HAP-1 (cell line): ENCODE measurements around the gene SLC2A11.
A peak's percentile ranks its signal among the peaks of the same experiment; 100 is the strongest.

Experiments used
- DNase-seq, 2 experiments: peaks; one replicate each; pipeline ENCODE4 v3.0.0-alpha.2; 2016 to 2020; ENCODE audit warnings: low spot score in 2 of 2
- H3K27me3 ChIP-seq: fragments of 250-450 bp; sonication (Bioruptor Pico); 2 replicates; pipeline ENCODE4 v1.5.1; 2020; ENCODE audit warnings: low read depth, mild to moderate bottlenecking, moderate library complexity
- H3K36me3 ChIP-seq: fragments of 250-450 bp; sonication (Bioruptor Pico); replicated peaks from 2 replicates; pipeline ENCODE4 v1.5.1; 2020; ENCODE audit warnings: mild to moderate bottlenecking
- H3K4me1 ChIP-seq: fragments of 250-450 bp; sonication (Bioruptor Pico); 2 replicates; pipeline ENCODE4 v1.5.1; 2020; ENCODE audit warnings: mild to moderate bottlenecking
- H3K4me3 ChIP-seq: fragments of 250-450 bp; sonication (Bioruptor Pico); 2 replicates; pipeline ENCODE4 v1.5.1; 2020; ENCODE audit warnings: mild to moderate bottlenecking, moderate library complexity
- H3K9me3 ChIP-seq: fragments of 250-450 bp; sonication (Bioruptor Pico); 2 replicates; pipeline ENCODE4 v1.5.1; 2020; ENCODE audit warnings: mild to moderate bottlenecking, moderate library complexity
- in situ Hi-C: fragments of 300-500 bp; cut with MboI; formaldehyde crosslinking; loops from 3 replicates; pipeline ENCODE4 v1.14.3; 2020; ENCODE audit warnings: low sequenced_read_pairs, inconsistent platforms, mixed read lengths

SLC2A11 gene

GRCh38 chr22:23857606-23858483, at the start of gene SLC2A11:
TSS of gene SLC2A11 (plus strand) at chr22:23857875. CDS start at chr22:23858000, 125 bp downstream.
- Histone ChIP-seq H3K9me3 (no peaks in the 10 kb centered on the region), H3K4me1 (peaks cover 11% of the 10 kb centered on the region), H3K27me3 (no peaks in the 10 kb centered on the region), H3K4me3 (peak within 1 kb of the TSS; percentile 49), H3K36me3 (no peaks in the 10 kb centered on the region)
- in situ Hi-C loops = no loop called here
- peak; percentile 98 for DNase-seq

- no peak for DNase-seq
- Histone ChIP-seq H3K4me3 (no peak overlapping the region), H3K27me3 (no peaks in the 10 kb centered on the region), H3K9me3 (no peaks in the 10 kb centered on the region), H3K4me1 (no peaks in the 10 kb centered on the region), H3K36me3 (peaks cover 15% of the 10 kb centered on the region)
- in situ Hi-C loops = no loop called here
Measured at GRCh38 chr22:23812378-23812777, 45.3 kb upstream of the SLC2A11 start.

GRCh38 chr22:23815541-23816155, 42.0 kb upstream of the SLC2A11 start:
- H3K9me3 ChIP-seq = no peaks in the 10 kb centered on the region
- in situ Hi-C loops = no loop called here
- no peaks in the 10 kb centered on the region for H3K27me3 ChIP-seq
- H3K36me3 ChIP-seq = peaks cover 32% of the 10 kb centered on the region
- no peak for DNase-seq
- H3K4me3 ChIP-seq = no peak overlapping the region
- no peaks in the 10 kb centered on the region for H3K4me1 ChIP-seq

- no peak overlapping the region for H3K4me3 ChIP-seq
Measured at GRCh38 chr22:23816156-23816976, 41.3 kb upstream of the SLC2A11 start.

GRCh38 chr22:23817146-23817545, 40.5 kb upstream of the SLC2A11 start:
- H3K36me3 ChIP-seq = peaks cover 33% of the 10 kb centered on the region
- no peak overlapping the region for H3K4me3 ChIP-seq
- DNase-seq = no peak
- no peaks in the 10 kb centered on the region for H3K27me3 ChIP-seq
- in situ Hi-C loops = no loop called here
- H3K4me1 ChIP-seq = no peaks in the 10 kb centered on the region
- H3K9me3 ChIP-seq = no peaks in the 10 kb centered on the region

More at GRCh38 chr22:23816156-23816976, 41.3 kb upstream of the SLC2A11 start:
- in situ Hi-C loops = no loop called here
- H3K9me3 ChIP-seq = no peaks in the 10 kb centered on the region
- no peaks in the 10 kb centered on the region for H3K27me3 ChIP-seq
- no peaks in the 10 kb centered on the region for H3K4me1 ChIP-seq
- H3K36me3 ChIP-seq = peaks cover 33% of the 10 kb centered on the region
- DNase-seq = no peak

- no peaks in the 10 kb centered on the region for H3K9me3 ChIP-seq
- no peak for DNase-seq
- in situ Hi-C loops = no loop called here
- no peaks in the 10 kb centered on the region for H3K27me3 ChIP-seq
- H3K36me3 ChIP-seq = peaks cover 42% of the 10 kb centered on the region
- no peaks in the 10 kb centered on the region for H3K4me1 ChIP-seq
- no peak overlapping the region for H3K4me3 ChIP-seq
Measured at GRCh38 chr22:23818541-23818940, 39.1 kb upstream of the SLC2A11 start.

- in situ Hi-C loops = no loop called here
- H3K4me1 ChIP-seq = no peaks in the 10 kb centered on the region
- peak in 1 of 2 experiments; percentile 2 for DNase-seq
- H3K27me3 ChIP-seq = no peaks in the 10 kb centered on the region
- H3K36me3 ChIP-seq = peaks cover 64% of the 10 kb centered on the region
- H3K9me3 ChIP-seq = no peaks in the 10 kb centered on the region
- no peak overlapping the region for H3K4me3 ChIP-seq
Measured at GRCh38 chr22:23820748-23821211, 36.9 kb upstream of the SLC2A11 start.

GRCh38 chr22:23822101-23822671, 35.5 kb upstream of the SLC2A11 start:
- H3K9me3 ChIP-seq = no peaks in the 10 kb centered on the region
- H3K4me3 ChIP-seq = no peak overlapping the region
- no peaks in the 10 kb centered on the region for H3K27me3 ChIP-seq
- H3K36me3 ChIP-seq = peaks cover 70% of the 10 kb centered on the region
- DNase-seq = no peak
- H3K4me1 ChIP-seq = no peaks in the 10 kb centered on the region
- in situ Hi-C loops = no loop called here

GRCh38 chr22:23823331-23823791, 34.3 kb upstream of the SLC2A11 start:
- H3K36me3 ChIP-seq = peaks cover 69% of the 10 kb centered on the region
- no peaks in the 10 kb centered on the region for H3K27me3 ChIP-seq
- in situ Hi-C loops = no loop called here
- H3K4me1 ChIP-seq = no peaks in the 10 kb centered on the region
- H3K4me3 ChIP-seq = no peak overlapping the region
- no peak for DNase-seq
- no peaks in the 10 kb centered on the region for H3K9me3 ChIP-seq

- Histone ChIP-seq H3K27me3 (no peaks in the 10 kb centered on the region), H3K4me1 (no peaks in the 10 kb centered on the region), H3K9me3 (no peaks in the 10 kb centered on the region), H3K4me3 (no peak overlapping the region), H3K36me3 (peaks cover 71% of the 10 kb centered on the region)
- in situ Hi-C loops = no loop called here
- no peak for DNase-seq
Measured at GRCh38 chr22:23824476-23825245, 33.0 kb upstream of the SLC2A11 start.

- no peaks in the 10 kb centered on the region for H3K9me3 ChIP-seq
- in situ Hi-C loops = no loop called here
- H3K27me3 ChIP-seq = no peaks in the 10 kb centered on the region
- no peak for DNase-seq
- no peaks in the 10 kb centered on the region for H3K4me1 ChIP-seq
- peaks cover 78% of the 10 kb centered on the region for H3K36me3 ChIP-seq
- H3K4me3 ChIP-seq = no peak overlapping the region
Measured at GRCh38 chr22:23825246-23825905, 32.3 kb upstream of the SLC2A11 start.

- Histone ChIP-seq H3K4me3 (no peak overlapping the region), H3K36me3 (peaks cover 76% of the 10 kb centered on the region), H3K27me3 (no peaks in the 10 kb centered on the region), H3K9me3 (no peaks in the 10 kb centered on the region), H3K4me1 (no peaks in the 10 kb centered on the region)
- no peak for DNase-seq
- in situ Hi-C loops = no loop called here
Measured at GRCh38 chr22:23826510-23827350, 30.9 kb upstream of the SLC2A11 start.
